Heart left ventricle (tissue), 16 donors: ENCODE measurements around the gene GUSB. TPM values are rescaled to one million over a fixed set of nuclear protein-coding genes. Genes with fewer than 3 reads are reported as not detected.

Experiments
- ATAC-seq, 4 donors: fragments of 200-7000 bp; cut with Tn5 transposase; one replicate each; pipeline ENCODE4 v1.9.1; 2020 to 2022; ENCODE audit warnings: moderate library complexity in 4 of 4, mild to moderate bottlenecking in 3 of 4, moderate number of reproducible peaks in 1 of 4
- DNase-seq, 5 donors: peaks; one replicate each; pipeline ENCODE4 v3.0.0-alpha.2; 2020
- H3K27ac ChIP-seq, 12 donors: fragments of 200-600 bp; sonication (generic) in 4 of 12; one replicate each; pipeline versions ENCODE4 v1.5.0 to v1.8.0; 2016 to 2022; ENCODE audit warnings: mild to moderate bottlenecking in 2 of 12
- H3K27me3 ChIP-seq, 9 donors: fragments of 200-600 bp; sonication (generic) in 2 of 9; one replicate each; pipeline versions ENCODE4 v1.5.1 to v1.8.0; 2016 to 2022; ENCODE audit warnings: mild to moderate bottlenecking in 3 of 9
- H3K36me3 ChIP-seq, 9 donors: fragments of 200-600 bp; sonication (generic) in 2 of 9; one replicate each; pipeline versions ENCODE4 v1.5.0 to v1.8.0; 2018 to 2022; ENCODE audit warnings: mild to moderate bottlenecking in 2 of 9
- H3K4me1 ChIP-seq, 12 donors: fragments of 200-600 bp; sonication (generic) in 4 of 12; one replicate each; pipeline versions ENCODE4 v1.5.0 to v1.8.0; 2016 to 2022; ENCODE audit warnings: mild to moderate bottlenecking in 3 of 12
- H3K4me3 ChIP-seq, 12 donors: fragments of 200-600 bp; sonication (generic) in 4 of 12; one replicate each; pipeline versions ENCODE4 v1.5.0 to v1.8.0; 2017 to 2022; ENCODE audit warnings: mild to moderate bottlenecking in 9 of 12, moderate library complexity in 4 of 12
- H3K9me3 ChIP-seq, 12 donors: fragments of 200-600 bp; sonication (generic) in 4 of 12; one replicate each; pipeline versions ENCODE4 v1.5.0 to v1.8.0; 2016 to 2022; ENCODE audit warnings: mild to moderate bottlenecking in 1 of 12
- POLR2A ChIP-seq, 2 donors: fragments of 450-650 bp; IDR thresholded peaks; one replicate each; pipeline ENCODE4 v1.6.1; 2017; ENCODE audit warnings: antibody characterized with exemption in 2 of 2, mild to moderate bottlenecking in 2 of 2, moderate library complexity in 2 of 2
- WGBS, 4 donors: extraction: QIAGEN DNeasy Blood & Tissue Kit in 2 of 4; methylation state at CpG; one replicate each; pipeline versions ENCODE4 v1.1.5 to v1.1.7; 2013 to 2018; 5-methylcytosine and 5-hydroxymethylcytosine counted together
- intact Hi-C, 10 donors: fragments of 100-400 bp; cut with DNase I; formaldehyde crosslinking; loops; one replicate each; pipeline versions ENCODE4 v1.11.1 to v1.14.2; 2022
- polyA plus RNA-seq, 2 donors: library from polyadenylated mRNA; stranded (reverse); fragments of 200-250 nt; gene quantifications; one replicate each; pipeline ENCODE4 v1.2.3, GENCODE V29; 2013
- total RNA-seq, 9 donors: library from RNA; depleted of rRNA in 2 of 9; stranded (reverse); fragments of >200 nt in 2 of 9; fragmentation: NEBNext Ultra II Directional in 3 of 9; extraction: Animal tissue kit (Norgen Biotek cat#: 25700) in 3 of 9; gene quantifications; one replicate each; pipeline versions ENCODE4 v1.1.0 to v1.2.4, GENCODE V29; 2016 to 2023
- TF ChIP-seq, protein P1 (sequence below), 12 donors: fragments of 200-600 bp; sonication (generic) in 4 of 12; IDR thresholded peaks; one replicate each; pipeline versions ENCODE4 v1.5.0 to v1.8.0; 2018 to 2022; ENCODE audit warnings: antibody characterized with exemption in 12 of 12, mild to moderate bottlenecking in 5 of 12
- donor health status: ischemic (EF 13 %, LVEDD 7.1; RV severe dilation, severe dysfunction).
- donor health status: healthy with polysubstance abuse.
- donor health status: DM: no; HTN: yes; CAD: no.
- donor health status: DM: no; HTN: no; CAD: no.
- donor health status: ischemic (EF 25% LVEDD 6.9; RV normal size, moderate dysfunction).
- donor health status: ischemic (EF 25% LVEDD 5.7; RV mildly dilated, moderate dysfunction).
- donor health status: healthy.
- donor health status: DM: yes; HTN: yes; CAD: no.
- donor health status: ischemic (EF 35%, LVEDD 5.7; RV mildly dilated, moderate dysfunction).
- donor health status: nonischemic (EF 11% LVEDD 7.7; RV severe dilation, severe dysfunction).
- donor health status: DM: yes; HTN: yes; CAD: no.
- donor health status: PGD.
- donor health status: ischemic (EF 29% LVEDD 5.4; RV normal size, mild dysfunction).
- donor health status: nonischemic (EF 23%, LVEDD 6.1; RV moderate dilation, normal function).

The GUSB gene
- total and polyA plus RNA-seq, 11 donors: 9.9 to 47.3 (median 14.9) TPM

- no peak for DNase-seq
- TF ChIP-seq, protein P1, sequence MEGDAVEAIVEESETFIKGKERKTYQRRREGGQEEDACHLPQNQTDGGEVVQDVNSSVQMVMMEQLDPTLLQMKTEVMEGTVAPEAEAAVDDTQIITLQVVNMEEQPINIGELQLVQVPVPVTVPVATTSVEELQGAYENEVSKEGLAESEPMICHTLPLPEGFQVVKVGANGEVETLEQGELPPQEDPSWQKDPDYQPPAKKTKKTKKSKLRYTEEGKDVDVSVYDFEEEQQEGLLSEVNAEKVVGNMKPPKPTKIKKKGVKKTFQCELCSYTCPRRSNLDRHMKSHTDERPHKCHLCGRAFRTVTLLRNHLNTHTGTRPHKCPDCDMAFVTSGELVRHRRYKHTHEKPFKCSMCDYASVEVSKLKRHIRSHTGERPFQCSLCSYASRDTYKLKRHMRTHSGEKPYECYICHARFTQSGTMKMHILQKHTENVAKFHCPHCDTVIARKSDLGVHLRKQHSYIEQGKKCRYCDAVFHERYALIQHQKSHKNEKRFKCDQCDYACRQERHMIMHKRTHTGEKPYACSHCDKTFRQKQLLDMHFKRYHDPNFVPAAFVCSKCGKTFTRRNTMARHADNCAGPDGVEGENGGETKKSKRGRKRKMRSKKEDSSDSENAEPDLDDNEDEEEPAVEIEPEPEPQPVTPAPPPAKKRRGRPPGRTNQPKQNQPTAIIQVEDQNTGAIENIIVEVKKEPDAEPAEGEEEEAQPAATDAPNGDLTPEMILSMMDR (IDR thresholded peaks at IDR 0.05): no peak
- no peak for TF ChIP-seq POLR2A (IDR thresholded peaks at IDR 0.05)
- Histone ChIP-seq H3K4me1 (peaks cover 0 to 12% (median 0%) of the 10 kb centered on the region in 12 donors), H3K36me3 (no peaks in the 10 kb centered on the region), H3K4me3 (no peak overlapping the region), H3K27me3 (no peaks in the 10 kb centered on the region), H3K27ac (no peak overlapping the region), H3K9me3 (no peaks in the 10 kb centered on the region)
- ATAC-seq: no peak
- WGBS, 4 donors: 82 to 91% (median 84%) methylated on average over 7 of the region's 7 CpGs
- intact Hi-C loops: no loop called here
Measured at GRCh38 chr7:65912237-65912636, 69.8 kb downstream of the GUSB start.

Other genes starting within 250 kb of the GUSB start
- gene VKORC1L1, start 109.1 kb downstream of the GUSB start, total RNA-seq: 10 to 100 TPM; 13.8 to 24.9 (median 18.6) TPM
- gene VKORC1L1, start 109.1 kb downstream of the GUSB start, polyA plus RNA-seq: 10 to 100 TPM in 1 of 2 donors, 1 to 10 TPM in 1; 5.0 to 23.1 TPM
- gene ASL, start 93.6 kb upstream of the GUSB start, total RNA-seq: 10 to 100 TPM in 8 of 9 donors, 1 to 10 TPM in 1; 9.7 to 23.1 (median 13.2) TPM
- gene ASL, start 93.6 kb upstream of the GUSB start, polyA plus RNA-seq: 10 to 100 TPM in 1 of 2 donors, 1 to 10 TPM in 1; 8.1 to 23.3 TPM
- 10 to 100 TPM; 15.1 to 69.4 (median 24.1) TPM for gene CRCP, start 132.6 kb upstream of the GUSB start, total RNA-seq
- 10 to 100 TPM; 14.7 to 17.7 TPM for gene CRCP, start 132.6 kb upstream of the GUSB start, polyA plus RNA-seq
- 10 to 100 TPM in 1 of 9 donors, 1 to 10 TPM in 8; 3.6 to 10.8 (median 5.5) TPM for gene TPST1, start 223.1 kb upstream of the GUSB start, total RNA-seq
- 1 to 10 TPM; 1.9 to 5.8 TPM for gene TPST1, start 223.1 kb upstream of the GUSB start, polyA plus RNA-seq